Testis (tissue), 2 donors: ENCODE results near the gene KY.

ENCODE experiments used
- CTCF ChIP-seq, 3 experiments: fragments of 450-650 bp in 2 of 3; fragments of 200-600 bp in 1 of 3; sonication (generic) in 1 of 3; IDR thresholded peaks; one replicate each; pipeline ENCODE4 v1.5.1; 2016 to 2019; ENCODE audit warnings: antibody characterized with exemption in 3 of 3, mild to moderate bottlenecking in 2 of 3, moderate library complexity in 1 of 3
- POLR2A ChIP-seq: fragments of 450-650 bp; IDR thresholded peaks from one replicate; pipeline ENCODE4 v1.6.1; 2017; ENCODE audit warnings: antibody characterized with exemption, mild to moderate bottlenecking, moderate library complexity

- TF ChIP-seq CTCF (IDR thresholded peaks at IDR 0.05), result no peak
- TF ChIP-seq POLR2A, result no peak
Measured at GRCh38 chr3:134620476-134621115, 30.2 kb downstream of the KY start.
